RWPE2 (cell line): ENCODE results near the gene ZNF536.

ENCODE experiments used
- ATAC-seq: fragments of 200-7000 bp; cut with Tn5 transposase; 3 replicates; pipeline ENCODE4 v1.9.1; 2021; ENCODE audit warnings: low read depth
- DNase-seq: peaks from one replicate; pipeline ENCODE4 v3.0.0-alpha.2; 2020; ENCODE audit warnings: low spot score
- H3K27ac ChIP-seq: fragments of 450-650 bp; 2 replicates; pipeline ENCODE4 v1.5.1; 2017; ENCODE audit warnings: mild to moderate bottlenecking; ENCODE audit not compliant: poor library complexity, severe bottlenecking
- H3K27me3 ChIP-seq: fragments of 250-450 bp; sonication (Bioruptor Pico); 2 replicates; pipeline ENCODE4 v1.5.1; 2021; ENCODE audit warnings: mild to moderate bottlenecking, moderate library complexity; ENCODE audit not compliant: insufficient read depth, poor library complexity, severe bottlenecking
- H3K36me3 ChIP-seq: fragments of 250-450 bp; sonication (Bioruptor Pico); 2 replicates; pipeline ENCODE4 v1.5.1; 2020; ENCODE audit warnings: low read depth, mild to moderate bottlenecking, moderate library complexity
- H3K4me1 ChIP-seq: fragments of 250-450 bp; sonication (Bioruptor Pico); 2 replicates; pipeline ENCODE4 v1.5.1; 2021; ENCODE audit warnings: mild to moderate bottlenecking, moderate library complexity; ENCODE audit not compliant: insufficient read depth, poor library complexity, severe bottlenecking
- H3K4me3 ChIP-seq: fragments of 250-450 bp; sonication (Bioruptor Pico); 2 replicates; pipeline ENCODE4 v1.5.1; 2021; ENCODE audit warnings: mild to moderate bottlenecking, moderate library complexity; ENCODE audit not compliant: severe bottlenecking
- H3K9me3 ChIP-seq: fragments of 250-450 bp; sonication (Bioruptor Pico); 2 replicates; pipeline ENCODE4 v1.5.1; 2021; ENCODE audit warnings: mild to moderate bottlenecking, moderate library complexity; ENCODE audit not compliant: severe bottlenecking
- TF ChIP-seq, protein P1 (sequence below): fragments of 450-650 bp; IDR thresholded peaks from one replicate; pipeline ENCODE4 v1.5.1; 2017; ENCODE audit warnings: mild to moderate bottlenecking, moderate library complexity; ENCODE audit not compliant: poor library complexity, severe bottlenecking

Gene ZNF536

DNA sequence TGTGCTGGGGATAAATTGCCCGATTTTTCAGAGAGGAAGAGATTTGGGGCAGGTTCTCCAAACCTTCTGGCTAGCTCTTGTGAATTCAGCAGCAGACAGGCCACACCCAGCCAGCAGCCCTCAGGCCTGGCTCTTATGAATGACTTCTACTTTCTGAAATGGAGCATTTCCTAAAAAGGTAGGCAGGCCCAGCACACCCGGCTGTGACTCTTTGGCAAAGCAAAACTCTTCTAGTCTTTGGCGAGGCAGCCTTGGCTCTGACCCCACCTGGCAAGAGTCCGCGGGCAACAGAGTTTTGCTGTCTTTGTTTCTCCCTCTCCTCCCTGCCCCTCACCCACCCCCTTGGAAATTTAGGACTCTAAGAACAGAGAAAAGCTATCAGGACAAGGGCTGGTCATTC, 221.2 kb downstream of the ZNF536 start:
- ATAC-seq = no peak
- DNase-seq = no peak
- no peaks in the 10 kb centered on the region for H3K9me3 ChIP-seq
- no peaks in the 10 kb centered on the region for H3K36me3 ChIP-seq
- no peak overlapping the region for H3K27ac ChIP-seq
- no peaks in the 10 kb centered on the region for H3K27me3 ChIP-seq
- no peaks in the 10 kb centered on the region for H3K4me1 ChIP-seq
- TF ChIP-seq, protein P1, sequence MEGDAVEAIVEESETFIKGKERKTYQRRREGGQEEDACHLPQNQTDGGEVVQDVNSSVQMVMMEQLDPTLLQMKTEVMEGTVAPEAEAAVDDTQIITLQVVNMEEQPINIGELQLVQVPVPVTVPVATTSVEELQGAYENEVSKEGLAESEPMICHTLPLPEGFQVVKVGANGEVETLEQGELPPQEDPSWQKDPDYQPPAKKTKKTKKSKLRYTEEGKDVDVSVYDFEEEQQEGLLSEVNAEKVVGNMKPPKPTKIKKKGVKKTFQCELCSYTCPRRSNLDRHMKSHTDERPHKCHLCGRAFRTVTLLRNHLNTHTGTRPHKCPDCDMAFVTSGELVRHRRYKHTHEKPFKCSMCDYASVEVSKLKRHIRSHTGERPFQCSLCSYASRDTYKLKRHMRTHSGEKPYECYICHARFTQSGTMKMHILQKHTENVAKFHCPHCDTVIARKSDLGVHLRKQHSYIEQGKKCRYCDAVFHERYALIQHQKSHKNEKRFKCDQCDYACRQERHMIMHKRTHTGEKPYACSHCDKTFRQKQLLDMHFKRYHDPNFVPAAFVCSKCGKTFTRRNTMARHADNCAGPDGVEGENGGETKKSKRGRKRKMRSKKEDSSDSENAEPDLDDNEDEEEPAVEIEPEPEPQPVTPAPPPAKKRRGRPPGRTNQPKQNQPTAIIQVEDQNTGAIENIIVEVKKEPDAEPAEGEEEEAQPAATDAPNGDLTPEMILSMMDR = no peak
- no peak overlapping the region for H3K4me3 ChIP-seq

GRCh38 chr19:30593975-30594745, 222.0 kb downstream of the ZNF536 start:
- Histone ChIP-seq H3K27me3 (no peaks in the 10 kb centered on the region), H3K4me1 (no peaks in the 10 kb centered on the region), H3K36me3 (no peaks in the 10 kb centered on the region), H3K9me3 (no peaks in the 10 kb centered on the region), H3K4me3 (no peak overlapping the region), H3K27ac (no peak overlapping the region)
- no peak for ATAC-seq
- DNase-seq = no peak
- TF ChIP-seq, protein P1 = no peak

DNA sequence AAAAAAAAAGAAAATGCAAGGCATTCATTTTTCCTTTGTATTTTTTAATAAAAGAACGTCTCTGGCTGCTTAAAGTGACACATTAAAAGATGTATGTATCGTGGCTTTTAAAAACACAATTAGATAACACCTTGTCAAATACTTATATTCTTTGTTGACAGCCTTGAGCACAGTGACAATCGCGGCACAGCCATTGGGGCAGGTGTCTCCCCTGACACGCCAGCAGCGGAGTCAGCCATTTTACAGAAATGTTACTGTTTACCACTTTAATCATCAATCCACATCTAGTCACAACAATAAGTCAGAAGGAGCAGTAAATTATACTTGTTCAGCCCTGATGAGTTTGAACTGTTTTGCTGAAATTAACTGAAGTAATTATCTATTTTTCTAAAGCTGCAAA, 224.1 kb downstream of the ZNF536 start:
- TF ChIP-seq, protein P1 = no peak
- no peak overlapping the region for H3K27ac ChIP-seq
- H3K9me3 ChIP-seq = no peaks in the 10 kb centered on the region
- DNase-seq = no peak
- H3K4me3 ChIP-seq = no peak overlapping the region
- no peaks in the 10 kb centered on the region for H3K36me3 ChIP-seq
- ATAC-seq = no peak
- no peaks in the 10 kb centered on the region for H3K27me3 ChIP-seq
- H3K4me1 ChIP-seq = no peaks in the 10 kb centered on the region

GRCh38 chr19:30596813-30597399, 224.7 kb downstream of the ZNF536 start:
- H3K9me3 ChIP-seq = no peaks in the 10 kb centered on the region
- H3K27ac ChIP-seq = no peak overlapping the region
- ATAC-seq (no peak), DNase-seq (no peak)
- TF ChIP-seq, protein P1 = no peak
- no peaks in the 10 kb centered on the region for H3K4me1 ChIP-seq
- no peaks in the 10 kb centered on the region for H3K27me3 ChIP-seq
- no peaks in the 10 kb centered on the region for H3K36me3 ChIP-seq
- H3K4me3 ChIP-seq = no peak overlapping the region

DNA sequence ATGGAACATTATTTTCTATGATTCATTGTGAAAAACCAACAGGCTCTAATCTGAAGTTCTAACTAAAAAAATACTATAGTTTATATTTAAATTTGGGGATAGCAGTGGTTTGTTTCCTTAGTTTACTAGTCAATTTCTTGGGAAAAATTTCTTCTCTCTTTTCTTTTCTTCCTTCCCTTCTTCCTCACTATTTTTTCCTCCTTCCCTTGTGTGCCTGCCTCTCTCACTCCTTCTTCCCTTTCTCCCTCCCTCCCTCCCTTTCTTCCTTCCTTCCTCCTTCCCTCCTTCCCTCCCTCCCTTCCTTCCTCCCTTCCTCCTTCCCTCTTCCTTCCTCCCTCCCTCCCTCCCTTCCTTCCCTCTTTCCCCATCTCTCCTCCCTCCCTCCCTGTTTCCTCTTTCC, 226.5 kb downstream of the ZNF536 start:
- Histone ChIP-seq H3K4me3 (no peak overlapping the region), H3K9me3 (no peaks in the 10 kb centered on the region), H3K36me3 (no peaks in the 10 kb centered on the region), H3K27me3 (no peaks in the 10 kb centered on the region), H3K27ac (no peak overlapping the region), H3K4me1 (no peaks in the 10 kb centered on the region)
- ATAC-seq = no peak
- TF ChIP-seq, protein P1 = no peak
- no peak for DNase-seq
